CD4-positive, alpha-beta T cell treated with Interleukin-6 for 4 hours (primary cell): Measurements from ENCODE around the gene TBC1D25.
A peak's percentile ranks its signal among the peaks of the same experiment; 100 is the strongest.

Experiments used
- DNase-seq: peaks from one replicate; pipeline ENCODE4 v3.0.0-alpha.2; 2020; ENCODE audit warnings: mixed read lengths

The TBC1D25 gene

GRCh38 chrX:48569958-48570357 lies 30.4 kb downstream of the TBC1D25 start:
- DNase-seq = no peak

GRCh38 chrX:48573690-48574269 lies 34.3 kb downstream of the TBC1D25 start:
- peak; percentile 20 for DNase-seq

GRCh38 chrX:48574270-48575266 lies 35.1 kb downstream of the TBC1D25 start, which contains the start of gene RBM3:
Gene RBM3 (plus strand): TSS chrX:48574484. CDS start chrX:48575181, 697 bp downstream.
- DNase-seq = peak; percentile 93

GRCh38 chrX:48575642-48576041 lies 36.1 kb downstream of the TBC1D25 start:
- DNase-seq = no peak

GRCh38 chrX:48576108-48576507 lies 36.6 kb downstream of the TBC1D25 start:
- DNase-seq = no peak

- DNase-seq = no peak
Observed at GRCh38 chrX:48578661-48579128, 39.2 kb downstream of the TBC1D25 start.

GRCh38 chrX:48579259-48579658 lies 39.7 kb downstream of the TBC1D25 start:
- no peak for DNase-seq

GRCh38 chrX:48580662-48581061 lies 41.1 kb downstream of the TBC1D25 start:
- DNase-seq = no peak

- DNase-seq = no peak
Observed at GRCh38 chrX:48584698-48585097, 45.2 kb downstream of the TBC1D25 start.

- DNase-seq = no peak
Observed at GRCh38 chrX:48589482-48590162, 50.1 kb downstream of the TBC1D25 start.

GRCh38 chrX:48590203-48591103 lies 50.9 kb downstream of the TBC1D25 start:
- DNase-seq = no peak

- DNase-seq = no peak
Observed at GRCh38 chrX:48591255-48591791, 51.8 kb downstream of the TBC1D25 start.

- DNase-seq = no peak
Observed at GRCh38 chrX:48592971-48593370, 53.5 kb downstream of the TBC1D25 start.

GRCh38 chrX:48595929-48596328 lies 56.4 kb downstream of the TBC1D25 start:
- DNase-seq = no peak

GRCh38 chrX:48597353-48598264 lies 58.1 kb downstream of the TBC1D25 start, which contains the start of gene WDR13:
Gene WDR13 (plus strand): TSS chrX:48597492. CDS start chrX:48597997, 505 bp downstream.
- peak; percentile 94 for DNase-seq

GRCh38 chrX:48598614-48599013 lies 59.1 kb downstream of the TBC1D25 start:
- DNase-seq = no peak

GRCh38 chrX:48599341-48599740 lies 59.8 kb downstream of the TBC1D25 start:
- DNase-seq = no peak

GRCh38 chrX:48600226-48600625 lies 60.7 kb downstream of the TBC1D25 start:
- no peak for DNase-seq

GRCh38 chrX:48601741-48602394 lies 62.4 kb downstream of the TBC1D25 start:
- DNase-seq = no peak

- no peak for DNase-seq
Observed at GRCh38 chrX:48604701-48605100, 65.2 kb downstream of the TBC1D25 start.
